ENCODE results near the gene IL17RD. TPM values are rescaled to one million over a fixed set of nuclear protein-coding genes. Genes with fewer than 3 reads are reported as not detected.

IL17RD gene
- total and polyA plus RNA-seq, 2 of the 4 experiments (the other 2 are of a cell fraction) = 0.72 to 0.92 TPM

- no peak overlapping the region for H2AK9ac ChIP-seq (replicated peaks; ENCODE audit: low read depth, low read length, poor library complexity)
- dilution Hi-C loops (cut with HindIII; ENCODE audit: low sequenced_read_pairs, unreplicated experiment) = no loop called here
- no peak overlapping the region for H2BK15ac ChIP-seq (ENCODE audit: low read depth, low read length)
- TF ChIP-seq BHLHE40 (IDR thresholded peaks at IDR 0.05; ENCODE audit: low read depth, low read length) (no peak), SMC3 (IDR thresholded peaks at IDR 0.05; ENCODE audit: low read depth, low read length) (no peak), MAZ (IDR thresholded peaks at IDR 0.05; ENCODE audit: borderline replicate concordance, low read depth, low read length) (no peak), RFX5 (IDR thresholded peaks at IDR 0.05; ENCODE audit: low read depth, low read length) (no peak), MAFK (IDR thresholded peaks at IDR 0.05; ENCODE audit: low read depth, low read length) (no peak), NFE2L2 (IDR thresholded peaks at IDR 0.05; ENCODE audit: low read depth, low read length) (no peak), RCOR1 (IDR thresholded peaks at IDR 0.05; ENCODE audit: insufficient replicate concordance, low read length) (no peak)
- no peaks in the 10 kb centered on the region for H3K9me3 ChIP-seq (ENCODE audit: control insufficient read depth, insufficient read depth, low read length)
- POLR2A ChIA-PET (ENCODE audit: unreplicated experiment) = no interaction called here
- H3K9ac ChIP-seq (ENCODE audit: low read depth, low read length) = no peak overlapping the region
- no TSS peak for BruUV-seq (replicated peaks)
- no peak overlapping the region for H2BK5ac ChIP-seq (ENCODE audit: low read depth, low read length, poor library complexity, severe bottlenecking)
- no peaks in the 10 kb centered on the region for H4K20me1 ChIP-seq (ENCODE audit: insufficient read depth, low read length)
- no peak overlapping the region for H3K18ac ChIP-seq (ENCODE audit: low read depth, low read length)
- no peak overlapping the region for H4K8ac ChIP-seq (ENCODE audit: low read depth in 2 of 2, low read length in 2 of 2)
- H2BK120ac ChIP-seq (ENCODE audit: low read depth, low read length) = no peak overlapping the region
- H3K36me3 ChIP-seq (ENCODE audit: control insufficient read depth, insufficient read depth, low read length) = no peaks in the 10 kb centered on the region
- H3K4me1 ChIP-seq (ENCODE audit: control insufficient read depth, insufficient read depth, low read length) = no peaks in the 10 kb centered on the region
- no peak overlapping the region for H3K23ac ChIP-seq (ENCODE audit: low read depth, low read length)
- no CpG with 5 or more reads among the region's 1 CpG for WGBS, 2 experiments (ENCODE audit: extremely low coverage in 2 of 2, insufficient read length in 1 of 2)
- H2AFZ ChIP-seq (replicated peaks; ENCODE audit: low read length, poor library complexity) = no peak overlapping the region
- no peak overlapping the region for H3K14ac ChIP-seq (replicated peaks; ENCODE audit: low read depth, low read length)
- CTCF ChIA-PET = no interaction called here
- H3K4me2 ChIP-seq (ENCODE audit: low read depth, low read length) = no peak overlapping the region
- H3K79me1 ChIP-seq (ENCODE audit: low read depth in 1 of 2, low read length in 2 of 2) = no peaks in the 10 kb centered on the region
- H4K5ac ChIP-seq (ENCODE audit: low read depth, low read length) = no peak overlapping the region
- H3K9me1 ChIP-seq (ENCODE audit: insufficient read depth, low read length) = no peaks in the 10 kb centered on the region
- H3K4me3 ChIP-seq (ENCODE audit: insufficient read depth, low read depth, low read length) = no peak overlapping the region
- in situ Hi-C loops (cut with MboI; ENCODE audit: low sequenced_read_pairs) = no loop called here
- DNase-seq (no peak), ATAC-seq (ENCODE audit: low read depth) (no peak)
- peaks cover 10% of the 10 kb centered on the region for H3K27me3 ChIP-seq (ENCODE audit: control insufficient read depth, insufficient read depth, low read length)
- H3K4ac ChIP-seq (ENCODE audit: low read depth, low read length) = no peak overlapping the region
- H2BK20ac ChIP-seq (ENCODE audit: low read depth, low read length) = no peak overlapping the region
- no peak overlapping the region for H4K91ac ChIP-seq (ENCODE audit: insufficient read depth, low read depth, low read length)
- intact Hi-C loops (cut with micrococcal nuclease) = loop anchor here (10.0 kb wide), 1 partner anchor 259 kb away; no protein-coding TSS in a partner anchor
- no peak overlapping the region for H3K27ac ChIP-seq (ENCODE audit: insufficient read depth, low read length)
- H2AK5ac ChIP-seq (ENCODE audit: low read depth, low read length) = no peak overlapping the region
- H3K56ac ChIP-seq (ENCODE audit: extremely low read depth, insufficient read depth, low read length) = no peak overlapping the region
Observed at GRCh38 chr3:57176045-57176444, 10.9 kb upstream of the IL17RD start.
